Measurements from ENCODE around the gene LCE3B. TPM values are rescaled to one million over a fixed set of nuclear protein-coding genes. Genes with fewer than 3 reads are reported as not detected.

LCE3B gene
- total and polyA plus RNA-seq, 5 donors from 2014 or later, result not detected

GRCh38 chr1:152640351-152640750, 26.7 kb downstream of the LCE3B start:
- ATAC-seq (ENCODE audit: low read depth in 2 of 2) (no peak), DNase-seq (no peak)
- Histone ChIP-seq H3K4me1 (ENCODE audit: control insufficient read depth, insufficient read depth, low read length, poor library complexity, severe bottlenecking) (no peaks in the 10 kb centered on the region), H3K27me3 (ENCODE audit: control insufficient read depth, insufficient read depth, low read length) (no peaks in the 10 kb centered on the region), H3K27ac (ENCODE audit: insufficient read depth, low read length, poor library complexity, severe bottlenecking) (no peak overlapping the region), H3K4me3 (ENCODE audit: low read depth, low read length) (no peak overlapping the region), H3K36me3 (ENCODE audit: control insufficient read depth, insufficient read depth, low read length) (no peaks in the 10 kb centered on the region), H3K9me3 (ENCODE audit: control insufficient read depth in 2 of 2, low read length in 2 of 2) (no peaks in the 10 kb centered on the region)
- Mint-ChIP-seq H3K27ac (no peak overlapping the region), H3K27me3 (peaks cover 15% of the 10 kb centered on the region), H3K4me3 (no peak overlapping the region), H3K9me3 (peaks cover 0 to 4% (median 2%) of the 10 kb centered on the region in 7 donors), H3K4me1 (no peaks in the 10 kb centered on the region), H3K36me3 (no peaks in the 10 kb centered on the region)

DNA sequence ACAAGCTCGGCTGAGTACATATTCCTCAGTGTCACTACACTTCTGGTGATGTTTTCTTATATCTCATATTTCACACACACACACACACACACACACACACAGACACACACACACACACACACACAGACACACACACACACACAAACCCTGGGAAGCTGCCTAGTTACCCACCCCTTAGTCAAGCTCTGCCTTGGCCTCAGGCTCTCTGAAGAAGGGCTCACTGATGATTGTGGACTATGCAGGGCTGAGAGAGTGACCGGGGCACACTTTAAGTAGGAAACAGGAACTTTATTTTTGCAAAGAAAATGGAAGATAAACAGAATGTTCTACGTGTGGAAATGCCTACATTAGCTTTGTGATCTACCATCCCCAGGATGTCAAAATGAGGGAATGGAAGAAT, 30.3 kb downstream of the LCE3B start:
- H3K4me3 ChIP-seq (ENCODE audit: low read depth, low read length), result no peak overlapping the region
- Mint-ChIP-seq H3K27ac (no peak overlapping the region), H3K27me3 (peaks cover 15% of the 10 kb centered on the region), H3K36me3 (no peaks in the 10 kb centered on the region), H3K4me1 (no peaks in the 10 kb centered on the region), H3K4me3 (no peak overlapping the region), H3K9me3 (peaks cover 0 to 3% (median 0%) of the 10 kb centered on the region in 7 donors)
- no peak for ATAC-seq (ENCODE audit: low read depth in 2 of 2)
- no peak overlapping the region for H3K27ac ChIP-seq (ENCODE audit: insufficient read depth, low read length, poor library complexity, severe bottlenecking)
- DNase-seq, result no peak
- peaks cover 1% of the 10 kb centered on the region for H3K27me3 ChIP-seq (ENCODE audit: control insufficient read depth, insufficient read depth, low read length)
- H3K4me1 ChIP-seq (ENCODE audit: control insufficient read depth, insufficient read depth, low read length, poor library complexity, severe bottlenecking), result no peaks in the 10 kb centered on the region
- H3K9me3 ChIP-seq (ENCODE audit: control insufficient read depth in 2 of 2, low read length in 2 of 2), result no peaks in the 10 kb centered on the region
- H3K36me3 ChIP-seq (ENCODE audit: control insufficient read depth, insufficient read depth, low read length), result no peaks in the 10 kb centered on the region

- peaks cover 0 to 2% (median 0%) of the 10 kb centered on the region in 7 donors for H3K9me3 Mint-ChIP-seq
- Histone ChIP-seq H3K4me1 (ENCODE audit: control insufficient read depth, insufficient read depth, low read length, poor library complexity, severe bottlenecking) (no peaks in the 10 kb centered on the region), H3K9me3 (ENCODE audit: control insufficient read depth in 2 of 2, low read length in 2 of 2) (no peaks in the 10 kb centered on the region), H3K27ac (ENCODE audit: insufficient read depth, low read length, poor library complexity, severe bottlenecking) (no peak overlapping the region), H3K27me3 (ENCODE audit: control insufficient read depth, insufficient read depth, low read length) (peaks cover 4% of the 10 kb centered on the region), H3K4me3 (ENCODE audit: low read depth, low read length) (no peak overlapping the region), H3K36me3 (ENCODE audit: control insufficient read depth, insufficient read depth, low read length) (no peaks in the 10 kb centered on the region)
- no peak overlapping the region for H3K4me3 Mint-ChIP-seq
- no peak for DNase-seq
- H3K36me3 Mint-ChIP-seq, result no peaks in the 10 kb centered on the region
- no peak for ATAC-seq (ENCODE audit: low read depth in 2 of 2)
- H3K27me3 Mint-ChIP-seq, result peaks cover 15% of the 10 kb centered on the region
- no peaks in the 10 kb centered on the region for H3K4me1 Mint-ChIP-seq
- no peak overlapping the region for H3K27ac Mint-ChIP-seq
Observed at GRCh38 chr1:152645146-152645545, 31.5 kb downstream of the LCE3B start.

DNA sequence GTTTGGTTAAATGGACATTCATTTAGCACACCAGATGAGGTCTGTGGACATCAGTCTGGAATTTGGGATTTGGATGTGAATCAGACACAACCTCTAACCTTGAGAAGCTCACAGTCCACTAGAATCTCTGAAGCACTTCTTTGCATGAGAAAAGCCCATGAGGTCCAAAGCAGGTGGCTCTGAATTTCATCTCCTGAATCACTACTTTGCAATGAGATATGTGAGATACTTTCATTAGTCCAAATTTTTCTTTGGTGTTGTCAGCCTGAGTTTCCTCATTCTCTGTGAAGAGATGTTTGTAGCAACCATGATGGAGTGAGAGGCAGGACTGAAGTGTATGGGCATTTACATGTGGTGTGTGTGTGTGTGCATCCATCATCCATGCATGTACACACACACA, 33.0 kb downstream of the LCE3B start:
- H3K9me3 ChIP-seq (ENCODE audit: control insufficient read depth in 2 of 2, low read length in 2 of 2), result no peaks in the 10 kb centered on the region
- H3K27ac Mint-ChIP-seq, result no peak overlapping the region

GRCh38 chr1:152654110-152654509, 40.5 kb downstream of the LCE3B start:
- Histone ChIP-seq H3K36me3 (ENCODE audit: control insufficient read depth, insufficient read depth, low read length) (no peaks in the 10 kb centered on the region), H3K9me3 (ENCODE audit: control insufficient read depth in 2 of 2, low read length in 2 of 2) (no peaks in the 10 kb centered on the region), H3K4me3 (ENCODE audit: low read depth, low read length) (no peak overlapping the region), H3K27me3 (ENCODE audit: control insufficient read depth, insufficient read depth, low read length) (peaks cover 15% of the 10 kb centered on the region), H3K27ac (ENCODE audit: insufficient read depth, low read length, poor library complexity, severe bottlenecking) (no peak overlapping the region), H3K4me1 (ENCODE audit: control insufficient read depth, insufficient read depth, low read length, poor library complexity, severe bottlenecking) (no peaks in the 10 kb centered on the region)
- no peak overlapping the region for H3K27ac Mint-ChIP-seq
- H3K36me3 Mint-ChIP-seq, result no peaks in the 10 kb centered on the region
- no peak overlapping the region for H3K4me3 Mint-ChIP-seq
- peaks cover 29% of the 10 kb centered on the region for H3K27me3 Mint-ChIP-seq
- peaks cover 0 to 7% (median 3%) of the 10 kb centered on the region in 4 donors for H3K4me1 Mint-ChIP-seq
- no peaks in the 10 kb centered on the region for H3K9me3 Mint-ChIP-seq
- DNase-seq (peak in 2 of 3 donors; percentile 7 to 62), ATAC-seq (ENCODE audit: low read depth in 2 of 2) (no peak)

More for the DNA sequence above, 33.0 kb downstream of the LCE3B start:
- H3K4me1 Mint-ChIP-seq, result no peaks in the 10 kb centered on the region
- Histone ChIP-seq H3K4me3 (ENCODE audit: low read depth, low read length) (no peak overlapping the region), H3K4me1 (ENCODE audit: control insufficient read depth, insufficient read depth, low read length, poor library complexity, severe bottlenecking) (no peaks in the 10 kb centered on the region), H3K27ac (ENCODE audit: insufficient read depth, low read length, poor library complexity, severe bottlenecking) (no peak overlapping the region), H3K27me3 (ENCODE audit: control insufficient read depth, insufficient read depth, low read length) (peaks cover 6% of the 10 kb centered on the region), H3K36me3 (ENCODE audit: control insufficient read depth, insufficient read depth, low read length) (no peaks in the 10 kb centered on the region)
- no peak for DNase-seq
- no peak overlapping the region for H3K4me3 Mint-ChIP-seq
- no peaks in the 10 kb centered on the region for H3K36me3 Mint-ChIP-seq
- no peak for ATAC-seq (ENCODE audit: low read depth in 2 of 2)
- peaks cover 21% of the 10 kb centered on the region for H3K27me3 Mint-ChIP-seq
- H3K9me3 Mint-ChIP-seq, result peaks cover 0 to 2% (median 0%) of the 10 kb centered on the region in 7 donors

DNA sequence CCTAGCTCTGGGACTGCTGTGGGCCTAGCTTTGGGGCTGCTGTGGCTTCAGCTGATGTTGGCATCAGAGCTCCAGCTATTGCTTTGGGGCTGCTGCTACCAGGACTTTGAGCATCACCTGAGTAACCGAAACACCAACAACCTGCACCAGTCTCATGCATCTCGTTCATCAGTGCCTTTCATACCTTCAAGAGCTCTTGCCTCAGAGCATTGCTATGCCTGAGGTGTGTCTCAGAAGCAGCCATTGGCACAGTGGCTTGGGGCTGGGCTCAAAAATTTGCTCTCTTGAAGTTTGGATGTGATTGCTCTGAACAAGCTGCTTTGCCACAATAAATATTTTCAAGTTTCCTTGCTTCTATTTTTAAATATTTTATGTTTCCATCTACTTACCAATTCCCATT, 42.8 kb downstream of the LCE3B start:
- H3K4me3 Mint-ChIP-seq, result no peak overlapping the region
- peaks cover 0 to 2% (median 0%) of the 10 kb centered on the region in 7 donors for H3K9me3 Mint-ChIP-seq
- DNase-seq, result no peak
- H3K36me3 Mint-ChIP-seq, result no peaks in the 10 kb centered on the region
- H3K27ac Mint-ChIP-seq, result no peak overlapping the region
- H3K4me3 ChIP-seq (ENCODE audit: low read depth, low read length), result no peak overlapping the region
- peaks cover 12% of the 10 kb centered on the region for H3K27me3 ChIP-seq (ENCODE audit: control insufficient read depth, insufficient read depth, low read length)
- H3K4me1 Mint-ChIP-seq, result peaks cover 0 to 7% (median 3%) of the 10 kb centered on the region in 4 donors
- H3K36me3 ChIP-seq (ENCODE audit: control insufficient read depth, insufficient read depth, low read length), result no peaks in the 10 kb centered on the region
- no peaks in the 10 kb centered on the region for H3K9me3 ChIP-seq (ENCODE audit: control insufficient read depth in 2 of 2, low read length in 2 of 2)
- peaks cover 33% of the 10 kb centered on the region for H3K27me3 Mint-ChIP-seq
- no peak overlapping the region for H3K27ac ChIP-seq (ENCODE audit: insufficient read depth, low read length, poor library complexity, severe bottlenecking)
- H3K4me1 ChIP-seq (ENCODE audit: control insufficient read depth, insufficient read depth, low read length, poor library complexity, severe bottlenecking), result no peaks in the 10 kb centered on the region
- ATAC-seq (ENCODE audit: low read depth in 2 of 2), result no peak

DNA sequence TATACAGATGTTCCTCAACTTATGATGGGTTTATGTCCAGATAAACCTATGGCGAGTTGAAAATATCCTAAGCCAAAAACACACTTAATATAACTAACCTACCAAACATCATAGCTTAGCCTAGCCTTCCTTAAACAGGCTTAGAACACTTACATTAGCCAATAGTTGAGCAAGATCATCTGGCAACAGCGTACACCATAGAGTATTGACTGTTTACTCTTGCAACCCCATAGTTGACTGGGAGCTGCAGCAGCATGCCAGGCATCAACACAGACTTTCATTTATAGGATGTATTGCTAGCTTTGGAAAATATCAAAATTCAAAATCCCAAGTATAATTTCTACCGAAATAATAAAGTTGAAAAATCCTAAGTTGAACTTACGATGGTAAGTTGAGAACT, 44.1 kb downstream of the LCE3B start:
- no peak overlapping the region for H3K27ac ChIP-seq (ENCODE audit: insufficient read depth, low read length, poor library complexity, severe bottlenecking)
- ATAC-seq (ENCODE audit: low read depth in 2 of 2), result no peak
- H3K4me3 ChIP-seq (ENCODE audit: low read depth, low read length), result no peak overlapping the region
- H3K9me3 Mint-ChIP-seq, result peaks cover 0 to 2% (median 0%) of the 10 kb centered on the region in 7 donors
- H3K36me3 ChIP-seq (ENCODE audit: control insufficient read depth, insufficient read depth, low read length), result no peaks in the 10 kb centered on the region
- no peak overlapping the region for H3K27ac Mint-ChIP-seq
- no peaks in the 10 kb centered on the region for H3K36me3 Mint-ChIP-seq
- H3K27me3 ChIP-seq (ENCODE audit: control insufficient read depth, insufficient read depth, low read length), result peaks cover 10% of the 10 kb centered on the region
- no peaks in the 10 kb centered on the region for H3K4me1 ChIP-seq (ENCODE audit: control insufficient read depth, insufficient read depth, low read length, poor library complexity, severe bottlenecking)
- no peaks in the 10 kb centered on the region for H3K9me3 ChIP-seq (ENCODE audit: control insufficient read depth in 2 of 2, low read length in 2 of 2)
- DNase-seq, result no peak
- peaks cover 0 to 7% (median 3%) of the 10 kb centered on the region in 4 donors for H3K4me1 Mint-ChIP-seq
- H3K27me3 Mint-ChIP-seq, result peaks cover 35% of the 10 kb centered on the region
- H3K4me3 Mint-ChIP-seq, result no peak overlapping the region

DNA sequence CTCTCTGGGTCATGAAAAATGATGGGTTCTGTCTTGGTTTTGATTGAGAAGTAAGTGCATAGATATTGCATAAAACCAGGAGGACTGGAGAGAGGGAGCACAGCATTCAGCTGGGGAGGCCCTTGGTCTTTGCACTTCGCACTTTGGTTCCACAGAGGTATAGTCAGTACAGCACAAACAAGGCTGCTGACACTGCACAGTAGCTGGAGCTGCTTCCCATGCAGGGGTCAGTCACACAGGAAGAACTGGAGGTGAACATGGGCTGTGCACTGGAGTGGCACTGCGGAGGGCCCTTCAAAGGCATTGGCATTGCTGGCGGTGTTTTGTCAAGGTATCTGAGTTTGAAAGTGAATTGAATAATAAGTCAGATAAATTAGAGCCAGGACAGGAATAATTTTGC, 45.0 kb downstream of the LCE3B start:
- no peaks in the 10 kb centered on the region for H3K4me1 ChIP-seq (ENCODE audit: control insufficient read depth, insufficient read depth, low read length, poor library complexity, severe bottlenecking)
- no peak for DNase-seq
- Mint-ChIP-seq H3K4me3 (no peak overlapping the region), H3K36me3 (no peaks in the 10 kb centered on the region), H3K27me3 (peaks cover 37% of the 10 kb centered on the region), H3K9me3 (peaks cover 0 to 2% (median 0%) of the 10 kb centered on the region in 7 donors), H3K4me1 (peaks cover 0 to 5% (median 3%) of the 10 kb centered on the region in 4 donors), H3K27ac (peak overlapping the region in 1 of 3 donors; percentile 62)
- no peaks in the 10 kb centered on the region for H3K9me3 ChIP-seq (ENCODE audit: control insufficient read depth in 2 of 2, low read length in 2 of 2)
- H3K36me3 ChIP-seq (ENCODE audit: control insufficient read depth, insufficient read depth, low read length), result no peaks in the 10 kb centered on the region
- no peak for ATAC-seq (ENCODE audit: low read depth in 2 of 2)
- H3K4me3 ChIP-seq (ENCODE audit: low read depth, low read length), result no peak overlapping the region
- H3K27me3 ChIP-seq (ENCODE audit: control insufficient read depth, insufficient read depth, low read length), result peaks cover 11% of the 10 kb centered on the region
- H3K27ac ChIP-seq (ENCODE audit: insufficient read depth, low read length, poor library complexity, severe bottlenecking), result no peak overlapping the region
